Stimulated activated naive CD8-positive, alpha-beta T cell treated with anti-CD3 and anti-CD28 coated beads, Interleukin-15, amount 100 ng/mL, for 72 hours (primary cell): Measurements from ENCODE around the gene LACC1.

Experiments used
- ATAC-seq: fragments of 150-1000 bp; cut with Tn5 transposase; 2 replicates; pipeline ENCODE4 v1.10.0; 2021; ENCODE audit warnings: mild to moderate bottlenecking, moderate library complexity
- DNase-seq, 2 donors: peaks; one replicate each; pipeline ENCODE4 v3.0.0; 2021 to 2022
- H3K27ac Mint-ChIP-seq, 2 donors: one replicate each; pipeline ENCODE4 v1.8.0; 2022; ENCODE audit warnings: mild to moderate bottlenecking in 2 of 2, mixed read lengths in 2 of 2, moderate library complexity in 2 of 2
- H3K27me3 Mint-ChIP-seq: one replicate; pipeline ENCODE4 v1.8.0; 2022; ENCODE audit warnings: mixed read lengths
- H3K4me1 Mint-ChIP-seq: one replicate; pipeline ENCODE4 v1.8.0; 2022; ENCODE audit warnings: mild to moderate bottlenecking, mixed read lengths
- H3K4me3 Mint-ChIP-seq, 2 donors: one replicate each; pipeline ENCODE4 v1.8.0; 2022; ENCODE audit warnings: mild to moderate bottlenecking in 2 of 2, mixed read lengths in 2 of 2, moderate library complexity in 1 of 2
- H3K9me3 Mint-ChIP-seq, 2 donors: one replicate each; pipeline ENCODE4 v1.8.0; 2022; ENCODE audit warnings: mixed read lengths in 2 of 2

The LACC1 gene

DNA sequence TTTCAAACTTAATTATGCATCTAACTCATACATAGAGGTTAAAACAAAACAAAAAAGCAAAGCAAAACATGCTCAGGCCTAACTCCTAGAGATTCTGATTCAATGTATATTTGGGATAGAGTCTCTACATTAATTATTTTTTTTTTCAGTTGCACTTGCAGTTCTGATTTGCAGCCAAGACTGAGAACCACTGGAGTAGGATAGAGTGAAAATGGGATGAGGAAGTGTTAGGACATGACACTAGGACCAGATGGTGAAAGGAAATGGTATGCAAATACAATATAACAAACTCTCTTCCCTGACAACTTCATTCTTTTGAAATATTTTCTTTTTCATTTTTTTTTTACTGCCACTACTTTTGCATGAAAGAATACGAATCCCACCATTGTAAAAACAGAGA is 1.9 kb upstream of the LACC1 start:
- Mint-ChIP-seq H3K27me3 (peaks cover 8% of the 10 kb centered on the region), H3K27ac (no peak overlapping the region), H3K9me3 (no peaks in the 10 kb centered on the region), H3K4me1 (peaks cover 26% of the 10 kb centered on the region), H3K4me3 (peak overlapping the region in 1 of 2 donors; percentile 31)
- DNase-seq (no peak), ATAC-seq (no peak)

GRCh38 chr13:43878892-43879754 is 581 bp upstream of the LACC1 start, which contains the start of gene CCDC122:
TSS of gene CCDC122 (minus strand) at chr13:43879740. CDS start at chr13:43869376, 10,364 bp downstream.
- H3K4me1 Mint-ChIP-seq = peaks cover 26% of the 10 kb centered on the region
- H3K4me3 Mint-ChIP-seq = peak within 1 kb of the TSS; percentile 91 to 96
- ATAC-seq (peak; percentile 94), DNase-seq (peak; percentile 75 to 84)
- no peaks in the 10 kb centered on the region for H3K9me3 Mint-ChIP-seq
- H3K27me3 Mint-ChIP-seq = peaks cover 8% of the 10 kb centered on the region
- H3K27ac Mint-ChIP-seq = peak within 1 kb of the TSS; percentile 95 to 99

DNA sequence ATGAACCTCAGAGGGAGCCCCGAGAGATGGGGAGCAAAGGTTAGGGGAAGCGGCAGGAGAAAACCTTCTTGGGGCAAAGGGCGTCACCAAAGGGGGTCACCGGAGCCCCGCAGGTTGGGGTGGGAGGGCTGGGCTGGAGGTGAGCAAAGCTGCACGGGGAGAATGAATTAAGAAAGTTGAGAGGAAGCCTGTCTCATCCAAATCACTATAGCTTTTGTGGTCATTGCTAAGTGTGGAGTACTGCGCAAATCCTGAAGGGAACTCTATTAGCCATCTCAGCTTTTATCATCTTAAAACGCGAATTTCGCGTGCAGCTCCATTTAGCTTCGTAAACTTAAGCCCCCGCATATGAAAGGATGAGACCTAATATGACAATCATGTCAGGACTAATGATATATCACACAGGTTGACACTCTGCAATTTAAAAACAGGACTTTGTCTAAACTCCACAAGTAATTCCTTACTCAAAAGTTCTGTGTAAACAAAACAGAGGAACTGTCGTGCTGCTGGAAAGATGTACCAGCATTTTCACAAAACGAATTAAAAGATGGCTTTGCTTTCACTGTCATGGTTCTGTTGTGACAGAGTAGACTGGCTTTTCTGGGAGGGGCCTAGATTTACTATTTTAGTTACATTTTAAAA is 631 bp downstream of the LACC1 start:
- Mint-ChIP-seq H3K4me3 (peak overlapping the region; percentile 91 to 96), H3K27ac (peak overlapping the region; percentile 95 to 99), H3K4me1 (peaks cover 26% of the 10 kb centered on the region), H3K9me3 (no peaks in the 10 kb centered on the region), H3K27me3 (peaks cover 8% of the 10 kb centered on the region)
- DNase-seq (no peak), ATAC-seq (no peak)

DNA sequence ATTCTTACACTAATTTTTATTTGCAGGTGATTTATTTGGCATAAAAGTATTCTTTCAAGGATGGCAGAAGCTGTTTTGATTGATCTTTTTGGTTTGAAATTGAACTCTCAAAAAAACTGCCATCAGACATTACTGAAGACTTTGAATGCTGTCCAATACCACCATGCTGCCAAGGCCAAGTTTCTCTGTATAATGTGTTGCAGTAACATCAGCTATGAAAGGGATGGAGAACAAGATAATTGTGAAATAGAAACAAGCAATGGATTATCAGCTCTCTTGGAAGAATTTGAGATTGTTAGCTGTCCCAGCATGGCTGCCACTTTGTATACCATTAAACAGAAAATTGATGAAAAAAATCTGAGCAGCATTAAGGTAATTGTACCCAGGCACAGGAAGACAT is 1.2 kb downstream of the LACC1 start:
- ATAC-seq (no peak), DNase-seq (no peak)
- Mint-ChIP-seq H3K4me1 (peaks cover 26% of the 10 kb centered on the region), H3K27ac (no peak overlapping the region), H3K4me3 (no peak overlapping the region), H3K27me3 (peaks cover 8% of the 10 kb centered on the region), H3K9me3 (no peaks in the 10 kb centered on the region)

- Mint-ChIP-seq H3K27me3 (peaks cover 8% of the 10 kb centered on the region), H3K27ac (peak overlapping the region in 1 of 2 donors; percentile 6), H3K9me3 (no peaks in the 10 kb centered on the region), H3K4me1 (peaks cover 26% of the 10 kb centered on the region), H3K4me3 (no peak overlapping the region)
- no peak for DNase-seq
- ATAC-seq = no peak
Observed at GRCh38 chr13:43881580-43881979, 1.9 kb downstream of the LACC1 start.

DNA sequence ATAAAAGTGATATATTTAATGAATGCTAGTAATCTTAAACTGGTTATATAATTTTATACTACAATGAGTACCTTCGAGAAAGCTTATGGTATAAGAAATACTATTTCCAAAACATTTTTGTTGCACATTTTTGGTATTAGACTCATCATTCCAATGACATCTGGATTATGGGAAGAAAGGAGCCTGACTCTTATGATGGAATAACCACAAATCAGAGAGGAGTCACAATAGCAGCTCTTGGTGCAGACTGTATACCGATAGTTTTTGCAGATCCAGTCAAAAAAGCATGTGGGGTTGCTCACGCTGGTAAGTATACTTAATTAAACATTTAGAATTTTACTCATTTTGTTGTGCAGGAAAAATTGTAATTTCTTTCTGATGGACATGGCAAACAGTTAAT is 3.9 kb downstream of the LACC1 start:
- ATAC-seq = no peak
- no peak for DNase-seq
- Mint-ChIP-seq H3K27me3 (peaks cover 8% of the 10 kb centered on the region), H3K9me3 (no peaks in the 10 kb centered on the region), H3K4me3 (no peak overlapping the region), H3K27ac (no peak overlapping the region), H3K4me1 (peaks cover 18% of the 10 kb centered on the region)

- peaks cover 8% of the 10 kb centered on the region for H3K27me3 Mint-ChIP-seq
- DNase-seq (no peak), ATAC-seq (no peak)
- no peaks in the 10 kb centered on the region for H3K9me3 Mint-ChIP-seq
- H3K4me1 Mint-ChIP-seq = peaks cover 18% of the 10 kb centered on the region
- no peak overlapping the region for H3K4me3 Mint-ChIP-seq
- no peak overlapping the region for H3K27ac Mint-ChIP-seq
Observed at GRCh38 chr13:43884222-43884621, 4.5 kb downstream of the LACC1 start.

DNA sequence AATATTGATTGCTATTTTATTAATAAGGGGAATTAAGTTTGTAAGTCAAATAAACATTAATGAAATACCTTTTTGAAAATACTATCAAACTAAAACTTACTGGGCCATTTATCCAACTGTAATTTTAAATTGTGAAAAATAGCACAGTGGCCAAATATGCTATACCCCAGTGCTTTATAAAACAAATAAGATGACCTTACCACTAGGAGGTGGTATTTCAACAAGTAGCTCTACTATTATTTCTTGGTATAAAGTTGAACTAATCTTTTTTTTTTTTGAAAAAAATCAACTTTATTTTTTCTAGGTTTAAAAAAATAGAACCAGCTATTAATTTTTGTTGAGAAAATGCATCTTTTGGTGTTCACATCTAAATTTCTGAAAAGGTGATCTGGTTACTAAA is 14.7 kb downstream of the LACC1 start:
- H3K27ac Mint-ChIP-seq = no peak overlapping the region
- H3K27me3 Mint-ChIP-seq = no peaks in the 10 kb centered on the region
- no peak for DNase-seq
- no peak for ATAC-seq
- H3K4me1 Mint-ChIP-seq = no peaks in the 10 kb centered on the region
- H3K9me3 Mint-ChIP-seq = no peaks in the 10 kb centered on the region
- H3K4me3 Mint-ChIP-seq = no peak overlapping the region

GRCh38 chr13:43895940-43896339 is 16.2 kb downstream of the LACC1 start:
- no peaks in the 10 kb centered on the region for H3K27me3 Mint-ChIP-seq
- H3K4me3 Mint-ChIP-seq = no peak overlapping the region
- ATAC-seq = no peak
- H3K4me1 Mint-ChIP-seq = no peaks in the 10 kb centered on the region
- no peak overlapping the region for H3K27ac Mint-ChIP-seq
- no peaks in the 10 kb centered on the region for H3K9me3 Mint-ChIP-seq
- DNase-seq = no peak

- peaks cover 7% of the 10 kb centered on the region for H3K4me1 Mint-ChIP-seq
- DNase-seq = peak in 1 of 2 donors; percentile 15
Observed at GRCh38 chr13:43905435-43906031, 25.8 kb downstream of the LACC1 start.

GRCh38 chr13:43908156-43909126 is 28.7 kb downstream of the LACC1 start:
- no peak for DNase-seq
- no peak overlapping the region for H3K4me3 Mint-ChIP-seq
- H3K27ac Mint-ChIP-seq = no peak overlapping the region
- peaks cover 7% of the 10 kb centered on the region for H3K4me1 Mint-ChIP-seq
- H3K9me3 Mint-ChIP-seq = no peaks in the 10 kb centered on the region
- H3K27me3 Mint-ChIP-seq = peaks cover 28% of the 10 kb centered on the region
- peak; percentile 49 for ATAC-seq

More at GRCh38 chr13:43905435-43906031, 25.8 kb downstream of the LACC1 start:
- Mint-ChIP-seq H3K27ac (no peak overlapping the region), H3K27me3 (peaks cover 15% of the 10 kb centered on the region), H3K4me3 (no peak overlapping the region), H3K9me3 (no peaks in the 10 kb centered on the region)
- ATAC-seq = peak; percentile 55

GRCh38 chr13:43910856-43911255 is 31.2 kb downstream of the LACC1 start:
- Mint-ChIP-seq H3K4me1 (peaks cover 7% of the 10 kb centered on the region), H3K27me3 (peaks cover 22% of the 10 kb centered on the region), H3K4me3 (no peak overlapping the region), H3K9me3 (no peaks in the 10 kb centered on the region), H3K27ac (no peak overlapping the region)
- no peak for ATAC-seq
- no peak for DNase-seq

GRCh38 chr13:43911278-43911677 is 31.6 kb downstream of the LACC1 start:
- ATAC-seq = no peak
- no peaks in the 10 kb centered on the region for H3K9me3 Mint-ChIP-seq
- no peak overlapping the region for H3K27ac Mint-ChIP-seq
- H3K4me3 Mint-ChIP-seq = no peak overlapping the region
- peaks cover 18% of the 10 kb centered on the region for H3K27me3 Mint-ChIP-seq
- peaks cover 7% of the 10 kb centered on the region for H3K4me1 Mint-ChIP-seq
- DNase-seq = no peak

- H3K27me3 Mint-ChIP-seq = peaks cover 18% of the 10 kb centered on the region
- ATAC-seq (no peak), DNase-seq (no peak)
- H3K4me1 Mint-ChIP-seq = peaks cover 7% of the 10 kb centered on the region
- no peaks in the 10 kb centered on the region for H3K9me3 Mint-ChIP-seq
- no peak overlapping the region for H3K27ac Mint-ChIP-seq
- H3K4me3 Mint-ChIP-seq = no peak overlapping the region
Observed at GRCh38 chr13:43911871-43912270, 32.2 kb downstream of the LACC1 start.

DNA sequence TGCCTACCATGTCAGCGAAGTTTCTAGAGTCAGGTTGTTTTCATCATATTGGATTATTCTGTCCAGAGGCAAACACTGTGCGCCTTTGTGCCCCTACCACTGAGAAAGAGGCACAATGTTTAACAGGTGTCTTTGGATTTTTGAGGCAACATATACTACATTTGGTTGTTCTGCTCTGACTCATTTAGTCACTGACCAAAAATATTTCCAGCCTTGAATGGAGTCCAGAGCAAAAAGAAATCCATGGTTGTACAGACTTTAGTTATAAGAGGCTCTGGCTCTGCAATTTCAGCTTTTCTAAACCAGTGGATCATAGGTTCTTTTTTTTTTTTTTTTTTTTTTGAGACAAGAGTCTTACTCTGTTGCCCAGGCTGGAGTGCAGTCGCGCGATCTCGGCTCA is 35.7 kb downstream of the LACC1 start:
- H3K27me3 Mint-ChIP-seq = peaks cover 23% of the 10 kb centered on the region
- no peak for DNase-seq
- no peaks in the 10 kb centered on the region for H3K9me3 Mint-ChIP-seq
- H3K27ac Mint-ChIP-seq = no peak overlapping the region
- no peak for ATAC-seq
- no peaks in the 10 kb centered on the region for H3K4me1 Mint-ChIP-seq
- no peak overlapping the region for H3K4me3 Mint-ChIP-seq
